Activated gamma-delta T cell (primary cell): Measurements from ENCODE around the gene ETV3.
"Not testable (repeated sequence)": the region's sequence is repeated elsewhere in the genome, so short reads cannot be mapped to it uniquely, and the experiment has no call there.

Source experiments
- DNase-seq: peaks from one replicate; lab custom pipeline; 2025; lab: John Stamatoyannopoulos, UW

ETV3 gene

GRCh38 chr1:157112186-157112867, 25.9 kb downstream of the ETV3 start:
- DNase-seq, result no peak

GRCh38 chr1:157111396-157112165, 26.6 kb downstream of the ETV3 start:
- no peak for DNase-seq

- DNase-seq, result no peak
Observed at GRCh38 chr1:157110686-157111085, 27.5 kb downstream of the ETV3 start.

GRCh38 chr1:157110003-157110402, 28.2 kb downstream of the ETV3 start:
- no peak for DNase-seq

- no peak for DNase-seq
Observed at GRCh38 chr1:157108448-157108847, 29.7 kb downstream of the ETV3 start.

GRCh38 chr1:157107702-157108101, 30.5 kb downstream of the ETV3 start:
- DNase-seq, result no peak

GRCh38 chr1:157106813-157107189, 31.4 kb downstream of the ETV3 start:
- DNase-seq, result no peak

GRCh38 chr1:157105988-157106812, 32.0 kb downstream of the ETV3 start:
- no peak for DNase-seq

- DNase-seq, result no peak
Observed at GRCh38 chr1:157105298-157105987, 32.8 kb downstream of the ETV3 start.

GRCh38 chr1:157104598-157105293, 33.4 kb downstream of the ETV3 start:
- DNase-seq, result no peak

GRCh38 chr1:157103268-157103667, 34.9 kb downstream of the ETV3 start:
- no peak for DNase-seq

- DNase-seq, result no peak
Observed at GRCh38 chr1:157101149-157101548, 37.0 kb downstream of the ETV3 start.

- DNase-seq, result no peak
Observed at GRCh38 chr1:157099633-157100009, 38.6 kb downstream of the ETV3 start, which contains the start of gene ETV3L. Gene ETV3L (minus strand): TSS chr1:157099808. CDS start chr1:157099523, 285 bp downstream.

GRCh38 chr1:157098987-157099632, 39.1 kb downstream of the ETV3 start:
- DNase-seq, result not testable (repeated sequence)

GRCh38 chr1:157098519-157098918, 39.7 kb downstream of the ETV3 start:
- DNase-seq, result no peak

GRCh38 chr1:157097692-157098091, 40.5 kb downstream of the ETV3 start:
- DNase-seq, result no peak

GRCh38 chr1:157096881-157097280, 41.3 kb downstream of the ETV3 start:
- DNase-seq, result no peak

- no peak for DNase-seq
Observed at GRCh38 chr1:157095551-157095950, 42.6 kb downstream of the ETV3 start.

GRCh38 chr1:157095091-157095490, 43.1 kb downstream of the ETV3 start:
- DNase-seq, result no peak

- DNase-seq, result no peak
Observed at GRCh38 chr1:157092831-157093230, 45.4 kb downstream of the ETV3 start.
